Adipose tissue (tissue), 3 donors: ENCODE data around the gene C1GALT1. TPM values are rescaled to one million over a fixed set of nuclear protein-coding genes. Genes with fewer than 3 reads are reported as not detected.
"Not testable (repeated sequence)": the region's sequence is repeated elsewhere in the genome, so short reads cannot be mapped to it uniquely, and the experiment has no call there.

Experiments
- H3K27ac ChIP-seq: one replicate; pipeline ENCODE4 v1.5.1; 2013; ENCODE audit warnings: low read depth, low read length
- WGBS, 3 donors: extraction: QIAGEN DNeasy Blood & Tissue Kit; methylation state at CpG; one replicate each; pipeline ENCODE4 v1.1.7; 2013; 5-methylcytosine and 5-hydroxymethylcytosine counted together
- polyA plus RNA-seq, 3 donors: library from polyadenylated mRNA; stranded (reverse); fragments of 200-250 nt; gene quantifications; one replicate each; pipeline ENCODE4 v1.2.3, GENCODE V29; 2013
- donor health status: healthy with polysubstance abuse.
- donor health status: Bipolar disorder and iron deficiency.
- donor health status: healthy.

The C1GALT1 gene
- polyA plus RNA-seq, 3 donors, result 3.1 to 12.3 (median 6.0) TPM

GRCh38 chr7:7188742-7189141 lies 6.4 kb downstream of the C1GALT1 start:
- 88 to 95% (median 91%) methylated on average over 4 of the region's 4 CpGs for WGBS, 3 donors

GRCh38 chr7:7190142-7190541 lies 7.8 kb downstream of the C1GALT1 start:
- 47 to 52% (median 48%) methylated on average over 5 of the region's 5 CpGs for WGBS, 3 donors

More at GRCh38 chr7:7188742-7189141, 6.4 kb downstream of the C1GALT1 start:
- H3K27ac ChIP-seq, result no peak overlapping the region

GRCh38 chr7:7191137-7191536 lies 8.8 kb downstream of the C1GALT1 start:
- H3K27ac ChIP-seq, result no peak overlapping the region
- WGBS, 3 donors, result 89 to 100% (median 95%) methylated on average over 1 of the region's 1 CpG

More at GRCh38 chr7:7190142-7190541, 7.8 kb downstream of the C1GALT1 start:
- H3K27ac ChIP-seq, result no peak overlapping the region

GRCh38 chr7:7192798-7193788 lies 10.7 kb downstream of the C1GALT1 start:
- H3K27ac ChIP-seq, result not testable (repeated sequence)
- WGBS, 3 donors, result 85 to 98% (median 96%) methylated on average over 4 of the region's 4 CpGs

- WGBS, 3 donors, result 95 to 100% (median 99%) methylated on average over 2 to 3 of the region's 3 CpGs
- not testable (repeated sequence) for H3K27ac ChIP-seq
These were observed 17.2 kb downstream of the C1GALT1 start for GRCh38 chr7:7199592-7199991.

GRCh38 chr7:7200255-7200654 lies 17.9 kb downstream of the C1GALT1 start:
- WGBS, 3 donors, result 93 to 96% (median 96%) methylated on average over 3 of the region's 3 CpGs
- not testable (repeated sequence) for H3K27ac ChIP-seq

GRCh38 chr7:7201578-7202374 lies 19.4 kb downstream of the C1GALT1 start:
- no peak overlapping the region for H3K27ac ChIP-seq
- WGBS, 3 donors, result 60 to 64% (median 62%) methylated on average over 15 of the region's 15 CpGs

- WGBS, 3 donors, result 66 to 77% (median 76%) methylated on average over 1 of the region's 1 CpG
- no peak overlapping the region for H3K27ac ChIP-seq
These were observed 20.0 kb downstream of the C1GALT1 start for GRCh38 chr7:7202375-7202720.

GRCh38 chr7:7203813-7204575 lies 21.6 kb downstream of the C1GALT1 start:
- H3K27ac ChIP-seq, result no peak overlapping the region
- 77 to 95% (median 90%) methylated on average over 1 of the region's 1 CpG for WGBS, 3 donors

GRCh38 chr7:7207876-7208275 lies 25.5 kb downstream of the C1GALT1 start:
- 94 to 98% (median 95%) methylated on average over 4 of the region's 4 CpGs for WGBS, 3 donors

GRCh38 chr7:7208520-7208919 lies 26.2 kb downstream of the C1GALT1 start:
- 80 to 95% (median 87%) methylated on average over 4 of the region's 4 CpGs for WGBS, 3 donors
- H3K27ac ChIP-seq, result no peak overlapping the region

More at GRCh38 chr7:7207876-7208275, 25.5 kb downstream of the C1GALT1 start:
- H3K27ac ChIP-seq, result no peak overlapping the region

- H3K27ac ChIP-seq, result no peak overlapping the region
- 87 to 92% (median 89%) methylated on average over 10 of the region's 10 CpGs for WGBS, 3 donors
These were observed 27.2 kb downstream of the C1GALT1 start for GRCh38 chr7:7209412-7210050.

GRCh38 chr7:7210475-7211237 lies 28.3 kb downstream of the C1GALT1 start:
- H3K27ac ChIP-seq, result no peak overlapping the region
- WGBS, 3 donors, result 87 to 88% (median 87%) methylated on average over 12 of the region's 12 CpGs

GRCh38 chr7:7212612-7213011 lies 30.3 kb downstream of the C1GALT1 start:
- no peak overlapping the region for H3K27ac ChIP-seq
- WGBS, 3 donors, result 84 to 96% (median 93%) methylated on average over 2 of the region's 2 CpGs

- 96 to 98% (median 98%) methylated on average over 13 of the region's 13 CpGs for WGBS, 3 donors
- no peak overlapping the region for H3K27ac ChIP-seq
These were observed 32.3 kb downstream of the C1GALT1 start for GRCh38 chr7:7214398-7215347.

- H3K27ac ChIP-seq, result no peak overlapping the region
These were observed 33.9 kb downstream of the C1GALT1 start for GRCh38 chr7:7216279-7216678.

More at GRCh38 chr7:7216279-7216678, 33.9 kb downstream of the C1GALT1 start:
- 94 to 97% (median 96%) methylated on average over 6 of the region's 6 CpGs for WGBS, 3 donors
